ENCODE data around the gene SLC26A1. TPM values are rescaled to one million over a fixed set of nuclear protein-coding genes. Genes with fewer than 3 reads are reported as not detected.
A peak's percentile ranks its signal among the peaks of the same experiment; 100 is the strongest.

Gene SLC26A1
- total RNA-seq, 2 experiments from 2014 or later = 0.20 TPM; not detected in 1

DNA sequence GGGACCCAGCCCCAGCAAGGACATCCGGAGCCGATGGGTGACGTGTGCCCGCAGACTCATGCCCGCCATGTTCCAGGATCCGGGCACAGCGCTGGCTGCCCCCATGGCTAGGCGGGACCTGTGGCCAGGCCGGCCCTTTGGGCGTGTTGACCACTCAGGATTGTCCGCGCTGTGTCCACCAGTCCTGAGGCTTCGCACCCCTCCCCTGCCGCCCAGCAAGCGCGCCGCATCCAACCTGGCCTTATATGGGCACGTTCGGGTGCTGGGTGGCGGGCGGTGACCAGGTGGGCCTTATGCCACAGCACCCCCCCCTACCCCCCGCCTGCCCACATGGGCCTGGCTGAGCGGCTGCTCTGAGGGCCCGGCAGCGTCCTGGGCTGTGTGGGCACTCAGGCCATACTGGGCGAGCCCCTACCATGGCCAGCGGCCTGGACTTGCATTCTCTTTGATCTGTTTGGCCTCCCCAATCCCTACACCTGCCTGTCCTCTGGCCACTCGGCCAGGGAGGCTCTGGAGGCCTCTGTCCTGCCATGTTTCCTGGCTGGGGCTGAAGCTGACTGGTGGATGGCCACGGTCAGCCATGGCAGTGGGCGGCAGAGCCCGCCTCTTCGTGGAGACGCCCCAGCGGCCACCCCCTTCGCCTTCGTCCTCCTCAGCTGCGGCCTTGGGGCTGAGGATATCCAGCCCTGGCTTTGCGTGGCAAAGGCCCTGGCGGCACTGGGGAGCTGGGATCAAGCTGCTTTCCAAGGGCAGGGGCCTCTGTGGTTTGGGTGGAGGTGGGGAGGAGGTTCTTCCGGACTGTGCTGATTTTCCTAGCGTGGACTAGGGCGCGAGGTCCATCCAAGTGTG, 20.2 kb upstream of the SLC26A1 start:
- H3K9me3 Mint-ChIP-seq = no peaks in the 10 kb centered on the region

DNA sequence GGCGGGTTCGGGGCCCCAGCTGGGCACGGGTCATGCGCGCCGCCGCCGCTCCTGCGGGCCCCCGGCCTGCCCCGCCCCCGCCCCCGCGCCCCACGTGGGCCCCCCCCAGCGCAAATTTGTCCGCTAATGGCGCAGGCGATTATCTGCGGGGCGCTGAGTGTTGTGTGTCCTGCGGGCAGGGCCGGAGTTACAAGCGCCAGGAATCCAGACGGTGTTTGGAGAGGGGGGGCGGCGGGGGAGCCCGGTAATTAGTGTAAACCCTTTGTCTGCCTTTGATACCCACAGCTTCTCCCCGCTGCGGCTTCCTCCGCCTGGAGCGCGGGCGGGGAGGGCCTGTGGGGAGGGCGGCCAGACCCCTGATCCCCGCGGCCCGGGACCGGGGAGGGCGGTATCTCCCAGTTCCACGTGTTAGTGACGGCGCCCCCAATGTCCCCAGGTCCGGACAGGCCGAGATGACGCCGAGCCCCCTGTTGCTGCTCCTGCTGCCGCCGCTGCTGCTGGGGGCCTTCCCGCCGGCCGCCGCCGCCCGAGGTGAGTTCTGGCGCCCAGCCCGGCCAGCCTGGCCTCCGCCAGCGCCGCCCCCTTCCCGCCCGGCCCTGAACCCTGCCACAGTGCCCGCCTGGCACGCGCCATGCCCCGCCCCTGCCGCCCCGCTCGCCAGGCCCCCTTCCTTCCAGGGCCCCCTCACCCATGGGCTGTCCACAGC, 19.0 kb upstream of the SLC26A1 start:
- no peaks in the 10 kb centered on the region for H3K36me3 Mint-ChIP-seq (ENCODE audit: low read depth)
- POLR2A ChIA-PET = interaction anchor here (1.3 kb wide), 1 partner anchor 237 kb away, joined by 3 read pairs; no protein-coding TSS in a partner anchor
- H3K9me3 Mint-ChIP-seq = no peaks in the 10 kb centered on the region
- H3K4me1 Mint-ChIP-seq = peaks cover 13% of the 10 kb centered on the region
- DNase-seq = peak; percentile 28
- H3K27ac Mint-ChIP-seq = no peak overlapping the region
- H3K4me3 Mint-ChIP-seq = peak overlapping the region; percentile 56
- H3K27me3 Mint-ChIP-seq = peaks cover 18% of the 10 kb centered on the region
- CTCF ChIA-PET = no interaction called here

More for the DNA sequence above, 20.2 kb upstream of the SLC26A1 start:
- Mint-ChIP-seq H3K27me3 (peaks cover 7% of the 10 kb centered on the region), H3K4me1 (peaks cover 13% of the 10 kb centered on the region), H3K27ac (no peak overlapping the region), H3K4me3 (no peak overlapping the region), H3K36me3 (ENCODE audit: low read depth) (no peaks in the 10 kb centered on the region)
- DNase-seq = no peak
- ChIA-PET POLR2A (no interaction called here), CTCF (no interaction called here)

DNA sequence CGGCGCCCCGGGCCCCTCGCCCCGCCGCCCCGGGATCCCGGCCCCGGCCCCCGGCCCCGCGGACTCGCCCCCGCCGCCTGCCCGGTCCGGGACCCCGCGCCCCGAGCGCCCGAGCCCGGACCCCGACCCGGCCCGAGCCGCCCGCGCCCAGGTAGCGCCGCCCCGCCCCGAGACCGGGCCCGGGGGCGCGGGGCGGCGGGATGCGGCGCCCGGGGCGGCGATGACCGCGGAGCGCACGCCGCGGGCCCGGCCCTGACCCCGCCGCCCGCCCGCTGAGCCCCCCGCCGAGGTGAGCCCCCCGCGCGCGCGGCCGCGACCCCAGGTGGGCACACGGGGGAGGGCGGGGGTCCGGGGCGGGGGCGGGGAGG, 18.4 kb upstream of the SLC26A1 start:
- Mint-ChIP-seq H3K4me3 (no peak overlapping the region), H3K36me3 (ENCODE audit: low read depth) (no peaks in the 10 kb centered on the region)

DNA sequence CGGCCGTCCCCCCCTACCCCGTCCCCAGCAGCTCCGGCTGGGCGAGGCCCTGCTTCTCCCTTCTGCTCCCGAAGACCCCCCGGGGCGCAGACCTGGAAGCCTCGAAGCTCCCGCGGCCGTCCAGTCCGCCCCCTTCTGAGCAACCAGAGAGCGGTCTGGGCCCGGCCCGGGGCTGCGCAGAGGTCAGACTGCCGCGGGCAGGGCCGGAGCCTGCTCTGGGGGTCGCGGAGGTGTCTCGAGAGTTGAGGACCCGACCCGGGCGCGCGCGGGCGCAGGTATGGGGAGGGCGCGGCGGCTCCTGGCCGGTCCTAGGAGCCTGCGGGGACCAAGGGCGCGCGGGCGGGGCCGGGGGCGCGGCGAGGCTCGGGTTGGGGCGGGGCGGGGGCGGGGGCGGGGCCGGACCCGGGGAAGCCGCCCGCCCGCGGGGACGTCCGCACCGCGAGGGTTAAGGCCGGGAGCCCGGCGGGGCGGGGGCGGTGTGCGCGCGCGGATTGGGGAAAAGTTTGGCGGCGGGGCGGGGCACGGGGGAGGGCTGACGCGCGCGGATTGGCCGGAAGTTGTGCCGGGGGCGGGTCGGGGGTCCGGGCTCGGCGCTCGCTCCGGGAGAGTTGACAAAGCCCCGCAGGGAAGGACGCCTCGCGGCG, 17.9 kb upstream of the SLC26A1 start, which contains the start of gene FGFRL1:
Gene FGFRL1, plus strand, starts transcription at position 605 of the 644 bp plus-strand sequence. CDS start 860 bp downstream, outside the sequence.
- CTCF ChIA-PET = interaction anchor here (1.3 kb wide), 1 partner anchor 268 kb away, joined by 3 read pairs; no protein-coding TSS in a partner anchor

More for the DNA sequence above, 18.4 kb upstream of the SLC26A1 start:
- ChIA-PET POLR2A (interaction anchor here (1.3 kb wide), 1 partner anchor 238 kb away, joined by 3 read pairs; no protein-coding TSS in a partner anchor), CTCF (no interaction called here)
- Mint-ChIP-seq H3K4me1 (peaks cover 13% of the 10 kb centered on the region), H3K27ac (no peak overlapping the region), H3K27me3 (peaks cover 23% of the 10 kb centered on the region), H3K9me3 (no peaks in the 10 kb centered on the region)
- DNase-seq = no peak

DNA sequence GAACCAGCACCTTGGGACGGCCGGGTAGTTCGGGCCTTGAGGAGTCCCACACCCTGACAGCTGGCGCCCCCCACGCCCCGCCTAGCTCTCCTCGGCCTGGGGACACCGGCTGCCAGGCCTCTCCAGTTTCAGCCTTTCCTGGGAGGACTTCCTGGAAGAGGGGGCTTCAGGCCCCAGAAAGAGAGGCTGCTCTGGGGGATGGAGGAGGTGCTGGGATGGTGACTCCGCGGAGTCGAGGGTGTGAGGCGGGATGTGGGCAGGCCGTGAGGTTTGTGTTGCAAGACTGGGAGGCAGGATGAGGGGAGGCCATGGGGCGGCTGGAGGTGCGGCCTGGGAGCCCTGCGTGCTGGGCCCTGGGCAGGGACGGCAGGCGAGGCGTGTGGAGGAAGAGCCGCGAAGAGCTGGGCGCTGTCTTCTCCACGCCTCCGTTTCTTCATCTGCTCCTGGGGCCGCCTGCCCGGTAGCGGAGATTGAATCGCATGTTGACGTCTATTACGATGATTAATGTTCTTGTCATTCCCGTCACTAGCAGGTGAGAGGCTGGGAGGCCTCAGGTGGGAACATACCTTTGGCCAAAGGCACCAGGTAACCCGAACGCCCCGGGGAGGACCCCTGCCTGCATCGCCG, 17.3 kb upstream of the SLC26A1 start:
- Mint-ChIP-seq H3K9me3 (no peaks in the 10 kb centered on the region), H3K27ac (peak overlapping the region; percentile 82), H3K4me3 (peak overlapping the region; percentile 76), H3K4me1 (peaks cover 13% of the 10 kb centered on the region), H3K27me3 (peaks cover 29% of the 10 kb centered on the region), H3K36me3 (ENCODE audit: low read depth) (no peaks in the 10 kb centered on the region)
- POLR2A ChIA-PET = interaction anchor here (0.9 to 2.0 kb wide), 9 partner anchors 20 to 886 kb away, joined by 3 to 11 read pairs (median 4); partner anchors contain the start of genes CTBP1, GAK, IDUA and TMEM175
- DNase-seq = peak; percentile 87
- CTCF ChIA-PET = interaction anchor here (0.9 to 1.3 kb wide), 2 partner anchors 77 to 268 kb away, joined by 3 read pairs; no protein-coding TSS in a partner anchor

More for the DNA sequence above, 17.9 kb upstream of the SLC26A1 start, which contains the start of gene FGFRL1:
- H3K4me1 Mint-ChIP-seq = peaks cover 13% of the 10 kb centered on the region
- peak within 1 kb of the TSS; percentile 82 for H3K27ac Mint-ChIP-seq
- peak; percentile 93 for DNase-seq
- H3K27me3 Mint-ChIP-seq = peaks cover 27% of the 10 kb centered on the region
- peak within 1 kb of the TSS; percentile 76 for H3K4me3 Mint-ChIP-seq
- H3K36me3 Mint-ChIP-seq (ENCODE audit: low read depth) = no peaks in the 10 kb centered on the region
- POLR2A ChIA-PET = interaction anchor here (0.9 to 2.0 kb wide), 10 partner anchors 20 to 887 kb away, joined by 3 to 11 read pairs (median 4); partner anchors contain the start of genes CTBP1, GAK, IDUA and TMEM175
- H3K9me3 Mint-ChIP-seq = no peaks in the 10 kb centered on the region

DNA sequence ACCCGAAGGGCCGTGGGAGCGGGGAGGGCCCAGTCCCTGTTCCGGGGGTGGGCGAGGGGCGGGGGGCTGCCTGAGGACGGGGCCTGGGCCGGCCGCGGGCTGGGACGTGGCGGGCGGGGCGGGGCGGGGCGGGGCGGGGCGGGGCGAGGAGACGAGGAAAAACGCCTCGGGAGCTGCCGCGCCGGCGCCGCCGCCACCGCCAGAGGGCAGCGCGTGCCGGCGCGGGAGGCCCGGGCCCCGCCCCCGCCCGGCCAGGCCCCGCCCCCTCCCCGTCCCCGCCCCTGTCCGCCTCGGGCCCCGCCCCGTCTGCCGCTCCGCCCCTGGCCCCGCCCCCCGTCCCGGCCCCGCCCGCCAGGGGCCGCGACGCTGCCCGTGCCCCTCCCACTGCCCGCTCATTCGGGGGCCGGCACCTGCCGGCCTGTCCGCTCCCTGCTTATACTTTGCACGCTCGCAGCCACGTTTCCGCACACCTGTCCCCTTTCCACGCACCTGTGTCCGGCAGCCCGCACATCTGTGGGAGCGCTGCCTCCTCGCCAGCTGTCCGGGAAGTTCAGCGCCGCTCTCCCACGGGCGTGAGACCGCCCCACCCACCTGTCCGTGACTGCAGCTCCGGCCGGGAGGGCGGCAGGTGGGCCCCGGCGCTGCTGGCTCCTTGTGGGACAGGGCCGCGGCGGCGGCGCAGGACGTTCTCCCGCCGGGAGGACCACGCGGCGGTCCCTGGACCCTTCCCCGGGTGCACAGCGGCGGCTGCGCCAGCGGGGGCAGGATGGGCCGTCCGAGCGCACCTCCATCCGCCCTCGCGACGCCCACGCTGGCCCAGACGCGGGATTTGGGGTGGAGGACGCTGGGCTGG, 16.6 kb upstream of the SLC26A1 start:
- Mint-ChIP-seq H3K9me3 (no peaks in the 10 kb centered on the region), H3K4me1 (peaks cover 13% of the 10 kb centered on the region), H3K4me3 (peak overlapping the region; percentile 76), H3K27me3 (peaks cover 30% of the 10 kb centered on the region), H3K27ac (peak overlapping the region; percentile 82), H3K36me3 (ENCODE audit: low read depth) (no peaks in the 10 kb centered on the region)
- peak; percentile 78 for DNase-seq
- POLR2A ChIA-PET = interaction anchor here (0.9 to 2.0 kb wide), 8 partner anchors 21 to 337 kb away, joined by 3 to 11 read pairs (median 4); partner anchors contain the start of genes CTBP1, GAK, IDUA and TMEM175
- CTCF ChIA-PET = interaction anchor here (0.9 to 1.3 kb wide), 3 partner anchors 76 to 267 kb away, joined by 3 read pairs; no protein-coding TSS in a partner anchor

DNA sequence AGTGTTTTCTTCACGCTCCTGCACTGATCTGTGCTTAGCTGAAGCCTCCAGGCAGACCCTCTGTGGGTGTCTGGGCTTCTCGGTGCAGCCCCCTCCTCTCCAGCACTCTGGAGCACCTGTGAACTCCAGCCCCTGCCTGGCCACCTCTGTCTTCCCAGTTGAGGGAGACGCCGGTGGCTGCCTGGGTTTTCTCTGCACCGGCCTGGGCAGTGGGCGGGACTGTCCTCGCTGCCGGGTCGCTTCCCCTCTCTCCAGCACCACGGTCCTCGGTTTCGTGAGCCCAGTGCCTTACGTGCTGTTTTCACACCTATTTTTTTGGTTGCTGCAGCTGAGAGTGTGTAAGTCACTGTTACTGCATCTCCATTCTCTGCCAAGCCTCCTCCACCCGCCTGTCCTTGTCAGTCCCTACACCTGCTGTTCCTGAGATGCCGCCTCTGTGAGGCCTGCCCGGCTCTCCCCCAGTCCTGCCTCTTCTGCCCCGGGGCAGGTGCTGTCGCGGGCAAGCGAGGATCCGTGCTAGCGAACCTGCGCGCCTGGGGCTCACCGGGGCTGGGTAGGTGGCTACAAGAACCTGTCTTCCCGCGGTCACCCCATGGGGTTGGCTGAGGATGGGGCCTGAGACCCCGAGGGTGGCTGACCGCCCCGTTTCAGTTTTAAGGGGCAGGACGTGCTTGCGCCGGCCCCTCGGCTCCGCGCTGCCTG, 15.8 kb upstream of the SLC26A1 start:
- Mint-ChIP-seq H3K36me3 (ENCODE audit: low read depth) (no peaks in the 10 kb centered on the region), H3K4me3 (peak overlapping the region; percentile 61), H3K9me3 (no peaks in the 10 kb centered on the region), H3K4me1 (peaks cover 11% of the 10 kb centered on the region), H3K27me3 (peaks cover 34% of the 10 kb centered on the region), H3K27ac (no peak overlapping the region)
- ChIA-PET POLR2A (no interaction called here), CTCF (interaction anchor here (0.7 to 0.9 kb wide), 2 partner anchors 73 to 261 kb away, joined by 3 read pairs; no protein-coding TSS in a partner anchor)
- DNase-seq = peak; percentile 43

DNA sequence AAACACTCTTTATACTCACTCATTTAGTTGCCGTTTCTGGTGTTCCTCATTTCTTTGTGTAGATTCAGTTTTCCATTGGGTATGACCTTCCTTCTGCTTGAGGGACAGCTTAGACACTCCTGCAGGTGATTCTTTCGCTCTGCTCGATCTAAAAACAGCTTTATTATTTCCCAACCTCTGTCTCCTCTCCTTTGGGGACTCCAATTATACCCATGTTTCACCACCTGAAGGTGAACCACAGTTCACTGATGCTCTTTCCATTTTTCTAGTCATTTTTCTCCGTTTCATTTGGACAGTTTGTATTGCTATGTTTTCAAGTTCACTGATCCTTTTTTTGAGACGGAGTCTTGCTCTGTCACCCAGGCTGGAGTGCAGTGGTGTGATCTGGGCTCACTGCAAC, 13.7 kb upstream of the SLC26A1 start:
- H3K27ac Mint-ChIP-seq = no peak overlapping the region
- H3K36me3 Mint-ChIP-seq (ENCODE audit: low read depth) = no peaks in the 10 kb centered on the region
- H3K4me1 Mint-ChIP-seq = peaks cover 9% of the 10 kb centered on the region
- H3K4me3 Mint-ChIP-seq = no peak overlapping the region
- no peaks in the 10 kb centered on the region for H3K9me3 Mint-ChIP-seq
- CTCF ChIA-PET = interaction anchor here (0.6 to 1.5 kb wide), 2 partner anchors 20 to 131 kb away, joined by 3 to 5 read pairs; partner anchors contain the start of gene IDUA
- peaks cover 41% of the 10 kb centered on the region for H3K27me3 Mint-ChIP-seq
- DNase-seq = no peak
- POLR2A ChIA-PET = no interaction called here

DNA sequence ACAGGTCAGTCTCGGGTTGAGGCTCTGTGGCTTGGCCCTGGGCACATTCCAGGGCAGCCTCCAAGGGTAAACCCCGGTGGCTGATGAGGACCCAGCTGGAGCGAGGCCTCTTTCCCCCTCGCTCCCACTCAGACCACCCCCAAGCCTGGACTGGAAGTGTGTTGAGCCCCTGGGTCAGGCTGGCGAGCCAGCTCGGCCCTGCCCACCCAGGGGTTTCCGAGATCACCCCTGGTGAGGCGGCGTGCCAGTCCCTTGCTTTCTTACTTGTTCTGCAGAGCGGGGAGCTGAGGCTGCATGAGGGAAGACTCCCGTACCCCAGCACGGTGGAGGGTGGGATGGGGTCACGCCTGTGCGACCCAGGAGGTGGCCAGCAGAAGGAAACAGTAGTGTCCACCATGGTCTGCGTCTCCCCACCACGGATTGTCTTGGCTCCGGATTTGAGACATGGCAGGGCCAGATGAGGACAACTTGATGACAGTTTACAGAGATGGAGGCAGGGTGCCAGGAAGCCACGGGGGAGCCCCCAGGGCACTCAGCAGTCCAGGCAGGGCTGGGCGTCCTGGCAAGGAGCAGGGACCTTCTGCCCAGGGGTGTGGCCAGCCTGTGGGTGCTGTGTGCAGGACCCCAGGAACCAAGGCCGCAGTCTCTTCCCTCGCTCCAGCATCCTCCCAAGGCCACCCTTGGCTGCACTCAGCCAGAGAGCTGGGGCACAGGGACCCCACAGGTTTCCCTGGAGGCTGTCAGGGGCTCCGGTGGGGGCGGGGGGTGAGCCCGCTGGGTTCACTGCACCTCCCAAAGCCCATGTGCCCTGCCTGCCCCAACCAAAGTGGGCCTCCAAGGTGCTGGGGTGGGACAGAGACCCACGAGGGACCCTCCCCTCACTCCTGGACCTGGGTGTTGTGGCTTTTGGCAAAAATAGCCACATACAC, 11.6 kb upstream of the SLC26A1 start:
- Mint-ChIP-seq H3K4me3 (no peak overlapping the region), H3K4me1 (peaks cover 4% of the 10 kb centered on the region), H3K27me3 (peaks cover 50% of the 10 kb centered on the region), H3K36me3 (ENCODE audit: low read depth) (no peaks in the 10 kb centered on the region), H3K9me3 (no peaks in the 10 kb centered on the region), H3K27ac (no peak overlapping the region)
- ChIA-PET POLR2A (interaction anchor here (1.2 kb wide), 1 partner anchor 73 kb away, joined by 3 read pairs; the partner anchor contains the start of genes GAK and TMEM175), CTCF (interaction anchor here (1.5 kb wide), 1 partner anchor 18 kb away, joined by 5 read pairs; the partner anchor contains the start of gene IDUA)
- DNase-seq = no peak

DNA sequence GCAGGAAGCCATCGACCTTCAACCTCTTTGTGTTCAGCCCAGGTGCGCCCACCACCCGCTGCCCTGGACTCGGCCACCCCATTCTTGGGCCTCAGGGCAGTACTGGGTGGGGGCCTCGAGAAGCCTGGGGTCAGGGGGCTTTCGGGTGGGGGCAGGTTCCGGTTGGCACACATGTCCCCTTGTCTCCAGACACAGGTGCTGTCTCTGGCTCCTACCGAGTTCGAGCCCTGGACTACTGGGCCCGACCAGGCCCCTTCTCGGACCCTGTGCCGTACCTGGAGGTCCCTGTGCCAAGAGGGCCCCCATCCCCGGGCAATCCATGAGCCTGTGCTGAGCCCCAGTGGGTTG, 10.8 kb upstream of the SLC26A1 start:
- Mint-ChIP-seq H3K9me3 (no peaks in the 10 kb centered on the region), H3K27me3 (peaks cover 52% of the 10 kb centered on the region), H3K4me3 (no peak overlapping the region), H3K27ac (no peak overlapping the region), H3K4me1 (peaks cover 3% of the 10 kb centered on the region), H3K36me3 (ENCODE audit: low read depth) (no peaks in the 10 kb centered on the region)
- ChIA-PET CTCF (no interaction called here), POLR2A (no interaction called here)
- DNase-seq = no peak
